Measurements from ENCODE around the gene CFAP46. TPM values are rescaled to one million over a fixed set of nuclear protein-coding genes. Genes with fewer than 3 reads are reported as not detected.

The CFAP46 gene
- total and polyA plus RNA-seq, 2 experiments from 2014 or later, result 2.2 to 2.4 TPM

DNA sequence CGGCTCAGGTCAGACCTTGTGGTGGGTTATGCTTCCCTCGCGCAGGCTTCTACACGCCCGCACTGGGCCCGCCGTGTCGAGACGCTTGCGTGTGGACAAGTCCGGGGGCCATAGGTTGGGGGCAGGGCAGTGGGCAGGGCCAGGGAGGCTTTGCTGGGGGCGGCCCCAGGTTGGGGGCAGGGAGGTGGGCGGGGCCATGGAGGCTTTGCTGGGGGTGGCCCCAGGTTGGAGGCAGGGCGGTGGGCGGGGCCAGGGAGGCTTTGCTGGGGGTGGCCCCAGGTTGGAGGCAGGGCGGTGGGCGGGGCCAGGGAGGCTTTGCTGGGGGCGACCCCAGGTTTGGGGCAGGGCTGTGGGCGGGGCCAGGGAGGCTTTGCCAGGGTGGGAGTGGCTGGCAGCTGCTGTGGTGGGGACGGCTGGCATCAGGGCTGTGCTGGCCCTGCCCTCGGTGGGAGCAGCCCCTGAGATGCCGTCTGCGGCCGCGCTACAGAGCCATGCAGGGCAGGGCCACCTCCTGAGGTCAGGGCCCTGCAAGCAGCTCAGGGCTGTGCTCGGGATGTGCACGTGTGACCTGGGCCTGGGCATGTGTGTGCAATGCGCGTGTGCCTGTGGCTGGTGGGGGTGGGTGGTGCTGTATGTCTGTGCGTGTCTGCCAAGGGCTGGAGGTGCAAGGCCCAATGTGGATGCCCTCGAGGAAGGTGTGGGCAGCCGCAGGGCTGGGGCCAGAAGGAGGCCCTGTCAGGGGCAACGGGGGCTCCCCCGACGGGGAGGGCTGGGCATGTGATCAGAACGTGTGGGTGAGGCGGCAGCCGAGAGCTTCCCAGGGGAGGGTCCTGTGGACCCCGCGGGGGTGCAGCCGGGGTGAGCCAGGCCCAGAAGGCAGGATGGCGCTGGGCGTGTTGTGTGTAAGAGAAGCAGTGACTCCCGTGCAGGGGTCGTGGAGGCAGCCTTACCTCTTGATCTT, 84.0 kb downstream of the CFAP46 start:
- Histone ChIP-seq H4K20me1 (ENCODE audit: insufficient read depth, poor library complexity, severe bottlenecking) (no peaks in the 10 kb centered on the region), H3K79me2 (no peaks in the 10 kb centered on the region), H3K27me3 (no peaks in the 10 kb centered on the region), H3K36me3 (replicated peaks; ENCODE audit: insufficient read depth, low read depth) (no peaks in the 10 kb centered on the region), H3K4me3 (no peak overlapping the region), H3K9me3 (ENCODE audit: low read depth) (no peaks in the 10 kb centered on the region), H3K27ac (no peak overlapping the region), H2AFZ (no peak overlapping the region), H3K4me2 (no peak overlapping the region), H3K9me2 (replicated peaks; ENCODE audit: insufficient read depth) (no peaks in the 10 kb centered on the region), H3K4me1 (ENCODE audit: insufficient read depth) (no peaks in the 10 kb centered on the region)
- WGBS (ENCODE audit: low lambda C conversion rate, missing lambda C conversion rate), result 96% methylated on average over 31 of the region's 45 CpGs
- no peak for DNase-seq (ENCODE audit: low spot score)
- TF ChIP-seq EZH2phosphoT487 (IDR thresholded peaks at IDR 0.05; ENCODE audit: low read depth, severe bottlenecking, unreplicated experiment), result no peak
- TF ChIP-seq EZH2 (IDR thresholded peaks at IDR 0.05; ENCODE audit: borderline replicate concordance), result no peak
- TF ChIP-seq, protein P1, sequence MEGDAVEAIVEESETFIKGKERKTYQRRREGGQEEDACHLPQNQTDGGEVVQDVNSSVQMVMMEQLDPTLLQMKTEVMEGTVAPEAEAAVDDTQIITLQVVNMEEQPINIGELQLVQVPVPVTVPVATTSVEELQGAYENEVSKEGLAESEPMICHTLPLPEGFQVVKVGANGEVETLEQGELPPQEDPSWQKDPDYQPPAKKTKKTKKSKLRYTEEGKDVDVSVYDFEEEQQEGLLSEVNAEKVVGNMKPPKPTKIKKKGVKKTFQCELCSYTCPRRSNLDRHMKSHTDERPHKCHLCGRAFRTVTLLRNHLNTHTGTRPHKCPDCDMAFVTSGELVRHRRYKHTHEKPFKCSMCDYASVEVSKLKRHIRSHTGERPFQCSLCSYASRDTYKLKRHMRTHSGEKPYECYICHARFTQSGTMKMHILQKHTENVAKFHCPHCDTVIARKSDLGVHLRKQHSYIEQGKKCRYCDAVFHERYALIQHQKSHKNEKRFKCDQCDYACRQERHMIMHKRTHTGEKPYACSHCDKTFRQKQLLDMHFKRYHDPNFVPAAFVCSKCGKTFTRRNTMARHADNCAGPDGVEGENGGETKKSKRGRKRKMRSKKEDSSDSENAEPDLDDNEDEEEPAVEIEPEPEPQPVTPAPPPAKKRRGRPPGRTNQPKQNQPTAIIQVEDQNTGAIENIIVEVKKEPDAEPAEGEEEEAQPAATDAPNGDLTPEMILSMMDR (IDR thresholded peaks at IDR 0.05; ENCODE audit: poor library complexity), result no peak

DNA sequence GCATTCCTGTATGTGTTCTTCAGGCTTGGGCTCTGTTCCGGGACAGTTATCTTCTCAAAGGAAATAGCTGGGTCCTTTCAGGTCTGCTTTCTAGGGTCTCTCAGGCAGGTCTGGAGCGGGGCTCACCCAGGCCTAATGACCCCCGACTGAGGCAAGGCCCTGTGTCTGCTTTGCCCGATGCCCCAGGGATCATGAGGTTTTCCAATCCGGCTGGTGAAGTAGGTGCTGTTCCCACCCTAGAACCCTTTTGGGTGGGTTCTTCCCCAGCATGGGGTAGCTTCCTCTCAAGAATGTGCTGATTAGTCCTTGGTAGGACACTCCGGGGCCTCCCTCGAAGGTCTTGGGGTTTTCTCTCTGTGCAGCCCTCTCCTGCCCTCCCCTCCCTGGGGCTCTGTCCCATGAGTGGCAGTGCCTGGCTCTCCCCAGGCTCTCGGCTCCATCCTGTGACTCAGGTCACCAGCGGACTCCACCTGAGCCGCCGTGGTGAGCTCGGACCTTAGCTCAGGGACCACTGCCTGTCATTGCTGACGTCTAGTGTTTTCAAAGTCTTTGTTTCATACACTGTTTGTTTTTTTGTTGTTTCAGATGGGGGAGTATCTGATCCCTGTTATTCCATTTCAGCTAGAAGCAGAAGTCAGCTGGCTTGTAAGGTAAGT, 85.4 kb downstream of the CFAP46 start:
- Histone ChIP-seq H3K4me2 (no peak overlapping the region), H4K20me1 (ENCODE audit: insufficient read depth, poor library complexity, severe bottlenecking) (no peaks in the 10 kb centered on the region), H3K4me1 (ENCODE audit: insufficient read depth) (no peaks in the 10 kb centered on the region), H3K4me3 (no peak overlapping the region), H2AFZ (no peak overlapping the region), H3K27me3 (no peaks in the 10 kb centered on the region), H3K9me2 (replicated peaks; ENCODE audit: insufficient read depth) (no peaks in the 10 kb centered on the region), H3K79me2 (no peaks in the 10 kb centered on the region), H3K36me3 (replicated peaks; ENCODE audit: insufficient read depth, low read depth) (no peaks in the 10 kb centered on the region), H3K27ac (no peak overlapping the region), H3K9me3 (ENCODE audit: low read depth) (no peaks in the 10 kb centered on the region)
- WGBS (ENCODE audit: low lambda C conversion rate, missing lambda C conversion rate), result 90% methylated on average over 13 of the region's 13 CpGs
- TF ChIP-seq, protein P1 (IDR thresholded peaks at IDR 0.05; ENCODE audit: poor library complexity), result no peak
- no peak for TF ChIP-seq EZH2 (IDR thresholded peaks at IDR 0.05; ENCODE audit: borderline replicate concordance)
- no peak for TF ChIP-seq EZH2phosphoT487 (IDR thresholded peaks at IDR 0.05; ENCODE audit: low read depth, severe bottlenecking, unreplicated experiment)
- DNase-seq (ENCODE audit: low spot score), result no peak

DNA sequence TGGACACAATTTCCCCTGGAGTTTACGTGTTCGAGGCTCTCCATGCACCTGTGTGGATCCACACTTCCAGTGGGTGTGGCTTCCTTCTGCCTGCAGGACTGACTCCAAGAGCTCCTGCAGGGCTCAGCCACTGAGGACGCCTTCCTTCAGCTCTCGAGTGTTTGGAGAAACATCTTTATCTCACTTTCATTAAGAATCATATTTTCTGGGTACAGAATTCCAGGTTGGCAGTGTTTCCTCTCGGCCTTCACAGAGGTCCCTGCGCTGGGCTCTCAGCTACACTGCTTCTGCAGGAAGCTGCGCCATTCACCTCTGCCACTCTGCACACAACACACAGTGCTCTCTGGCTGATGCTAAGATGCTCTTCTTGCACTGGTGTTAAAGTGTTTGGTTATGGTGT, 86.5 kb downstream of the CFAP46 start:
- no peaks in the 10 kb centered on the region for H3K27me3 ChIP-seq
- TF ChIP-seq EZH2phosphoT487 (IDR thresholded peaks at IDR 0.05; ENCODE audit: low read depth, severe bottlenecking, unreplicated experiment) (no peak), EZH2 (IDR thresholded peaks at IDR 0.05; ENCODE audit: borderline replicate concordance) (no peak)
- TF ChIP-seq, protein P1 (IDR thresholded peaks at IDR 0.05; ENCODE audit: poor library complexity), result no peak

More for the DNA sequence above, 86.5 kb downstream of the CFAP46 start:
- no peak for DNase-seq (ENCODE audit: low spot score)
- Histone ChIP-seq H3K36me3 (replicated peaks; ENCODE audit: insufficient read depth, low read depth) (no peaks in the 10 kb centered on the region), H3K4me3 (no peak overlapping the region), H4K20me1 (ENCODE audit: insufficient read depth, poor library complexity, severe bottlenecking) (no peaks in the 10 kb centered on the region), H3K9me2 (replicated peaks; ENCODE audit: insufficient read depth) (no peaks in the 10 kb centered on the region), H3K9me3 (ENCODE audit: low read depth) (no peaks in the 10 kb centered on the region), H2AFZ (no peak overlapping the region), H3K4me1 (ENCODE audit: insufficient read depth) (no peaks in the 10 kb centered on the region), H3K4me2 (no peak overlapping the region), H3K79me2 (no peaks in the 10 kb centered on the region), H3K27ac (no peak overlapping the region)
- 85% methylated on average over 7 of the region's 7 CpGs for WGBS (ENCODE audit: low lambda C conversion rate, missing lambda C conversion rate)

Data from hepatocyte (in vitro differentiated cells).